SJCRH30 (cell line): ENCODE measurements around the gene GID8. TPM values are rescaled to one million over a fixed set of nuclear protein-coding genes. Genes with fewer than 3 reads are reported as not detected.
"Not testable (repeated sequence)": the region's sequence is repeated elsewhere in the genome, so short reads cannot be mapped to it uniquely, and the experiment has no call there.

ENCODE experiments used
- DNase-seq, 2 experiments: peaks; one replicate each; pipeline ENCODE4 v3.0.0-alpha.2; 2015 to 2020
- H3K27ac ChIP-seq: fragments of 250-450 bp; sonication (Bioruptor Pico); 2 replicates; pipeline ENCODE4 v1.5.1; 2020; ENCODE audit warnings: mild to moderate bottlenecking, moderate library complexity
- H3K27me3 ChIP-seq: fragments of 250-450 bp; sonication (Bioruptor Pico); 2 replicates; pipeline ENCODE4 v1.5.1; 2020; ENCODE audit warnings: mild to moderate bottlenecking, moderate library complexity
- H3K36me3 ChIP-seq: fragments of 250-450 bp; sonication (Bioruptor Pico); 2 replicates; pipeline ENCODE4 v1.5.1; 2020; ENCODE audit warnings: mild to moderate bottlenecking, moderate library complexity
- H3K4me1 ChIP-seq: fragments of 250-450 bp; sonication (Bioruptor Pico); 2 replicates; pipeline ENCODE4 v1.5.1; 2020; ENCODE audit warnings: mild to moderate bottlenecking, moderate library complexity
- H3K4me3 ChIP-seq: fragments of 250-450 bp; sonication (Bioruptor Pico); 2 replicates; pipeline ENCODE4 v1.5.1; 2020; ENCODE audit warnings: mild to moderate bottlenecking, moderate library complexity
- H3K9me3 ChIP-seq: fragments of 250-450 bp; sonication (Bioruptor Pico); replicated peaks from 2 replicates; pipeline ENCODE4 v1.5.1; 2020; ENCODE audit warnings: mild to moderate bottlenecking, moderate library complexity
- total RNA-seq: library from RNA; depleted of rRNA; stranded (reverse); fragments of >200 nt; shearing (Covaris generic); gene quantifications from 2 replicates; pipeline ENCODE4 v1.2.3, GENCODE V29; 2014

Gene GID8
- total RNA-seq, 1 experiment from 2014 or later: 109 TPM

DNA sequence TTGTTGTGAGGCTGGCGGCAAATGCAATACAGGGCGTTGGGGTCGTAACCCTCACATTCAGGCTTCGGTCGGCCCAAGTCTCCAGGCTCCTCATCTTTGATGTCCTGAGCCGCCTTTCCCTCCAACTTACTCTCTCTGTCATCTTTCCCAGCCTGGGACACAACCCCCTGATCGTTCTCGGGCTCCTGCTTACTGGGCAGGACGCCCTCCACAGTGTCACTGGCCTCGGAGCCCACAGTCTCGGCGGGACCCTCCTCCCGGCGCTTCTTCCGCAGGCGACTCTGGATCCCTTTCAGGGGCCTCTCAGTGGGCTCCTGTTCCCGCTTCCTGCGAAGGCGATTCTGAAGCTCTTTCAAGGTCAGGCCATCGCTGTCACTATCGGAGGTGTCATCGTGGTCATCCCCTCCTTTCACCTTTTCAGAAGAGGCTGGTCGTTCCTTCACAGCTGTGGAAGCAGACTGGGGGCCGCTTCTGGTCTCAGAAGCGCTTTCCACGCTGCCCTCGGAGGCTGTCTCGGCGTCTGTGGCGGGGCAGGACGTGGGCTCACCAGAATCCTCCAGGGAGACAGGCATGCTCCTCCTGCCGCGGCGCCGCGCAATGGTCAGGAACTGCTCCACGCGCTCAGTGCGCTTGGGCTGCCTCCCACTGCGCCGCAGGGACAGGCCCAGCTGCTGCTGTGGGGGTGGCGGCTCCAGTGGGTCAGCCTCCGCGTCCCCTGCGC lies 27.0 kb upstream of the GID8 start:
- H3K4me1 ChIP-seq: peaks cover 15% of the 10 kb centered on the region
- peaks cover 83% of the 10 kb centered on the region for H3K36me3 ChIP-seq
- H3K27me3 ChIP-seq: no peaks in the 10 kb centered on the region
- no peak for DNase-seq
- no peak overlapping the region for H3K4me3 ChIP-seq
- H3K9me3 ChIP-seq: no peaks in the 10 kb centered on the region
- H3K27ac ChIP-seq: no peak overlapping the region

DNA sequence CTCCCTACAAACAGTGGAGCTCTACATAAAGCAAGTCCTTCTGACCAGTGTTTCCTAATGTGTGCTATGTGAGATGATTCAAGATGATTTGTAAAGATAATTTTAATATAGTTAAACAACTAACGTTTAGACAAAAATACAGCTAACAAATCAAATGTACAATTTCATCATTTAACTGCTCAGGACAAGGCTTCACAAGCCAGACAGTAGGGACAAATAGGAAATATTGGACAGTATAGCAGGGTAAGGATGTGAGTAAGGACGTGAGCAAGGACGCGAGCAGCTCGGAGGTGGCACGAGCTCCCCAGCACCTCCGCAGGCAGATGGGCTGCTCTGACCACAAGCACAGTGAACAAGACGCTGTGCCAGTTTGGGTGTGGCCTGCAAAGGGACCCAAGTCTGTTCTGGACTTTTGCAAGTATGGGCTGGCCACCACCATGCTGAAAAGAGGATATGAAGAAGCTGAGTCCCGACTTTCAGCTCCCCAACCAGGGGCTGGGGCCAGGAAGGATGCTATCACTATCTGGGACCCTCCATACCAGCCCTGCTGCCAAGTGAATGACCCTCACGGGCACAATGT lies 26.2 kb upstream of the GID8 start:
- peaks cover 74% of the 10 kb centered on the region for H3K36me3 ChIP-seq
- no peak for DNase-seq
- no peak overlapping the region for H3K4me3 ChIP-seq
- H3K27ac ChIP-seq: no peak overlapping the region
- H3K4me1 ChIP-seq: peaks cover 16% of the 10 kb centered on the region
- H3K9me3 ChIP-seq: no peaks in the 10 kb centered on the region
- no peaks in the 10 kb centered on the region for H3K27me3 ChIP-seq

- Histone ChIP-seq H3K9me3 (no peaks in the 10 kb centered on the region), H3K4me1 (peaks cover 16% of the 10 kb centered on the region), H3K27ac (no peak overlapping the region), H3K36me3 (peaks cover 61% of the 10 kb centered on the region), H3K4me3 (no peak overlapping the region), H3K27me3 (no peaks in the 10 kb centered on the region)
- DNase-seq: no peak
Measured at GRCh38 chr20:62913043-62913630, 24.8 kb upstream of the GID8 start.

DNA sequence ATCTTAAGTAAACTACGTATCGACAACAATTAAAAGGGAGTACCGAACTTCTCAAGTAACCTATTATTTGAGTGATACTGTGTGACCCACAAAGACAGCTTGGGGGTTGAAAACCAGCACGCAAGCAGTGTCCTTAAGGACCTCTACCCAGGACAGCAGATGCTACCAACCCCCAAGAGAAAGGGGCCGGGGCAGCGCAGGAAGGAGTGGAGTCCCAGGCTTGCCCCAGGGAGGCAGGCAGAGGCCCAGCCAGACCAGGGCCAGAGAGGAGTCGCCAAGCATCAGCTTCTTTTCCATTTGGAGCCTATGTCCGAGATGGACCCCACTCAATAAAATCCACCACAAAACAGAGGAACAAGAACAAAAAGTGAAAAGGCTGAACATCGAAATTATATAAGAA lies 23.5 kb upstream of the GID8 start:
- Histone ChIP-seq H3K27ac (no peak overlapping the region), H3K9me3 (no peaks in the 10 kb centered on the region), H3K36me3 (peaks cover 48% of the 10 kb centered on the region), H3K4me1 (peaks cover 16% of the 10 kb centered on the region), H3K27me3 (no peaks in the 10 kb centered on the region), H3K4me3 (no peak overlapping the region)
- DNase-seq: no peak

DNA sequence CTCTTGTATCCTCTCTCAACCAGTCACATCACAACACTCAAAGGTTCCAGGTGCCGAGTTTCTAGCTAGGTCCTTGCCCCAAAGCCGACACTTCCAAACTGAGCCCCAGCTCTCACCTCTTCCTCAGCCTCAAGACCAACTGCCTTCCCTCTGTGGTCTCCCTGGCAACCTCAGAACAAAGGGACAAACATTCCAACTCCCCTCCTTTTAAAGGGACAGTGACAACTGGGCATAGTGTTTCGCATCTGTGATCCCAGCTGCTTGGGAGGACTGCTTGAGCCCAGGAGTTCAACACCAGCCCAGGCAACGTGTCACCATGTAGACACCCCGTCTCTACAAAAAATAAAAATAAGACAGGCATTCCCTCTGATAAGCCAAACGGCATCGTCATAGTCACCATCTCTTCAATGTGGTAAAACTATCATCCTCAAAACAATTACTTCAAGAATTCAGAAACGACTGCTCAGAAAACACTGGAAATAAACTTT lies 22.9 kb upstream of the GID8 start:
- Histone ChIP-seq H3K4me3 (no peak overlapping the region), H3K9me3 (no peaks in the 10 kb centered on the region), H3K27ac (no peak overlapping the region), H3K27me3 (no peaks in the 10 kb centered on the region), H3K36me3 (peaks cover 42% of the 10 kb centered on the region), H3K4me1 (peaks cover 16% of the 10 kb centered on the region)
- peak; percentile 80 to 91 for DNase-seq

- no peak overlapping the region for H3K27ac ChIP-seq
- peaks cover 16% of the 10 kb centered on the region for H3K4me1 ChIP-seq
- peaks cover 23% of the 10 kb centered on the region for H3K36me3 ChIP-seq
- DNase-seq: no peak
- H3K27me3 ChIP-seq: no peaks in the 10 kb centered on the region
- H3K9me3 ChIP-seq: no peaks in the 10 kb centered on the region
- H3K4me3 ChIP-seq: no peak overlapping the region
Measured at GRCh38 chr20:62916703-62917476, 21.1 kb upstream of the GID8 start.

- Histone ChIP-seq H3K27ac (no peak overlapping the region), H3K9me3 (no peaks in the 10 kb centered on the region), H3K27me3 (no peaks in the 10 kb centered on the region), H3K4me1 (peaks cover 16% of the 10 kb centered on the region), H3K36me3 (peaks cover 15% of the 10 kb centered on the region), H3K4me3 (no peak overlapping the region)
- no peak for DNase-seq
Measured at GRCh38 chr20:62917720-62918119, 20.2 kb upstream of the GID8 start.

DNA sequence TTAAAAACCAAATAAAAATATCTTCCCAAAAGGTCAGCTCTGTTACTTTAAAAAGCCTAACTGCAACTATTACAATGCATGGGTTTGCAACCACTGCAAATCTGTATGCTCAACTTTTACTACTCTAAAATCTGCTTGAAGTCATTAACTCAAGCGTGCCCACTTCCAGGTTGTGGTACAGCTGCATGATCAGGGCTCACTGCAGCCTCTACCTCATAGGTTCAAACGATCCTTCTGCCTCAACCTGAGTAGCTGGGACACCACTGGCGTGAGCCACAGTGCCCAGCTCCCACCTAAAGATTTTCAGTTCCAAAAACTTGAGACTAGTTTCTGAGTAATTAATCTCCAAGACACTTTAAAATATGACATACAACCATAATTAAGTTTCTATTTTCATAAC lies 19.8 kb upstream of the GID8 start:
- Histone ChIP-seq H3K36me3 (peaks cover 11% of the 10 kb centered on the region), H3K9me3 (no peaks in the 10 kb centered on the region), H3K27ac (no peak overlapping the region), H3K4me1 (peaks cover 16% of the 10 kb centered on the region), H3K4me3 (no peak overlapping the region), H3K27me3 (no peaks in the 10 kb centered on the region)
- DNase-seq: no peak

GRCh38 chr20:62918831-62919230 lies 19.1 kb upstream of the GID8 start:
- H3K4me3 ChIP-seq: no peak overlapping the region
- H3K9me3 ChIP-seq: no peaks in the 10 kb centered on the region
- H3K4me1 ChIP-seq: peaks cover 20% of the 10 kb centered on the region
- peaks cover 4% of the 10 kb centered on the region for H3K36me3 ChIP-seq
- no peaks in the 10 kb centered on the region for H3K27me3 ChIP-seq
- no peak overlapping the region for H3K27ac ChIP-seq
- no peak for DNase-seq

GRCh38 chr20:62920039-62920645 lies 17.8 kb upstream of the GID8 start:
- Histone ChIP-seq H3K36me3 (no peaks in the 10 kb centered on the region), H3K9me3 (no peaks in the 10 kb centered on the region), H3K4me3 (no peak overlapping the region), H3K27ac (no peak overlapping the region), H3K4me1 (peaks cover 24% of the 10 kb centered on the region), H3K27me3 (no peaks in the 10 kb centered on the region)
- DNase-seq: no peak

- H3K27ac ChIP-seq: no peak overlapping the region
- H3K9me3 ChIP-seq: no peaks in the 10 kb centered on the region
- H3K4me1 ChIP-seq: peaks cover 15% of the 10 kb centered on the region
- H3K4me3 ChIP-seq: no peak overlapping the region
- peak; percentile 64 to 80 for DNase-seq
- no peaks in the 10 kb centered on the region for H3K36me3 ChIP-seq
- no peaks in the 10 kb centered on the region for H3K27me3 ChIP-seq
Measured at GRCh38 chr20:62921119-62921687, 16.7 kb upstream of the GID8 start.

GRCh38 chr20:62922451-62922921 lies 15.5 kb upstream of the GID8 start:
- H3K4me1 ChIP-seq: peaks cover 23% of the 10 kb centered on the region
- peaks cover 1% of the 10 kb centered on the region; the same call in 1 of the 2 replicates for H3K36me3 ChIP-seq
- H3K4me3 ChIP-seq: no peak overlapping the region
- H3K27ac ChIP-seq: no peak overlapping the region
- DNase-seq: no peak
- no peaks in the 10 kb centered on the region for H3K27me3 ChIP-seq
- H3K9me3 ChIP-seq: no peaks in the 10 kb centered on the region

DNA sequence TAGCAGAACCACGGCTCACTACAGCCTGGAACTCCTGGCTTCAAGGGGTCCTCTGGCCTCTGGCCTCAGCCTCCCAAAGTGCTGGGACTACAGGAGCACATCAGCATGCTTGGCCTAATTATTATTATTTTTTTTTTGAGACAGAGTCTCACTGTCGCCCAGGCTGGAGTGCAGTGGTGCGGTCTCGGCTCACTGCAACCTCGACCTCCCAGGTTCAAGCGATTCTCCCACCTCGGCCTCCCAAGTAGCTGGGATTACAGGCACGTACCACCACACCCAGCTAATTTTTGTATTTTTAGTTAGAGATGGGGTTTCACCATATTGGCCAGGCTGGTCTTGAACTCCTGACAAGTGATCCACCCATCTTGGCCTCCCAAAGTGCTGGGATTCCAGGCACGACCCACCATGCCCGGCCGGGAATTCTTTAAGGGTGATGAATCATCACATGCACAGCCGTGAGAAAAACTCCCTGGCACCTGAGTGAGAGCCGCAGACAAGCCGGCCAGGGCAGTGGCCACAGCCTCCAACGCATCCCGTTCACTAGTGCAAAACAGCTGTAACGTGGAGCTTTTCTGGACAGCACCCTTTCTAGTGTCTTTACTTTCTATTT lies 14.8 kb upstream of the GID8 start:
- H3K4me3 ChIP-seq, H3K36me3 ChIP-seq, H3K27me3 ChIP-seq, H3K9me3 ChIP-seq, H3K27ac ChIP-seq: not testable (repeated sequence)
- H3K4me1 ChIP-seq: peaks cover 24% of the 10 kb centered on the region
- peak in 1 of 2 experiments; percentile 50 for DNase-seq
